HepG2 (cell line): Measurements from ENCODE around the gene SLC2A4. TPM values are rescaled to one million over a fixed set of nuclear protein-coding genes. Genes with fewer than 3 reads are reported as not detected.

Experiments
- ATAC-seq: fragments of 200-7000 bp; cut with Tn5 transposase; 3 replicates; pipeline ENCODE4 v1.9.1; 2020; ENCODE audit warnings: mild to moderate bottlenecking, moderate library complexity
- BruUV-seq: library from RNA; stranded (reverse); fragments of 400-500 nt; replicated peaks from 2 replicates; lab custom pipeline; 2021; lab: Mats Ljungman, UMichigan
- CTCF ChIA-PET: fragments of 300-600 bp; formaldehyde crosslinking; extraction: SDS; loops from one replicate; lab custom pipeline; 2021; ENCODE audit warnings: low total read pairs, inconsistent platforms, low intra/inter-chr PET ratio; lab: Yijun Ruan, JAX
- POLR2A ChIA-PET: fragments of 350-600 bp; sonication (Branson Sonifier 250); formaldehyde crosslinking; loops from one replicate; lab custom pipeline; 2020; ENCODE audit warnings: antibody characterized with exemption, inconsistent platforms; lab: Yijun Ruan, JAX
- DNase-seq: peaks from one replicate; pipeline ENCODE4 v3.0.0-alpha.2; 2015; ENCODE audit warnings: low spot score
- FAIRE-seq: peaks from 3 replicates; lab custom pipeline; 2011; peaks lifted over from hg19 to GRCh38; lab: Jason Lieb, UNC
- H2AFZ ChIP-seq: one replicate; pipeline ENCODE4 v1.6.1; 2011; ENCODE audit warnings: low read length, inconsistent platforms
- H3K27ac ChIP-seq: fragments of 300-600 bp; 3 replicates; pipeline ENCODE4 v1.8.0; 2011; ENCODE audit warnings: mixed run types, mild to moderate bottlenecking, mixed read lengths, low read length, inconsistent platforms; ENCODE audit not compliant: insufficient read depth; ENCODE audit errors: extremely low read length
- H3K27me3 ChIP-seq, 2 experiments: fragments of 200-600 bp in 1 of 2; 2 replicates in 1 of 2; 3 replicates in 1 of 2; pipeline versions ENCODE4 v1.6.0 to v1.8.0; 2011; ENCODE audit warnings: low read length in 2 of 2, mild to moderate bottlenecking in 2 of 2, moderate library complexity in 2 of 2, inconsistent platforms in 1 of 2; ENCODE audit not compliant: insufficient read depth in 2 of 2, control insufficient read depth in 1 of 2
- H3K36me3 ChIP-seq, 2 experiments: fragments of 200-600 bp in 1 of 2; replicated peaks in 1 of 2; 2 replicates in 1 of 2; 3 replicates in 1 of 2; pipeline versions ENCODE4 v1.5.1 to v1.8.0; 2011; ENCODE audit warnings: low read length in 2 of 2, inconsistent platforms in 1 of 2; ENCODE audit not compliant: insufficient read depth in 2 of 2, control insufficient read depth in 1 of 2
- H3K4me1 ChIP-seq: 2 replicates; pipeline ENCODE4 v1.5.1; 2012; ENCODE audit warnings: low read length, inconsistent platforms; ENCODE audit not compliant: insufficient read depth
- H3K4me2 ChIP-seq: 2 replicates; pipeline ENCODE4 v1.6.0; 2011; ENCODE audit warnings: low read depth, low read length, inconsistent platforms
- H3K4me3 ChIP-seq, 3 experiments: fragments of 200-600 bp in 1 of 3; sonication (generic), shearing (Covaris generic) in 1 of 3; replicated peaks in 1 of 3; 2 replicates each; pipeline ENCODE4 v1.5.1; 2011 to 2016; ENCODE audit warnings: low read length in 3 of 3, inconsistent platforms in 2 of 3, low read depth in 2 of 3, mild to moderate bottlenecking in 2 of 3, control low read depth in 1 of 3, mixed read lengths in 1 of 3; ENCODE audit not compliant: insufficient read depth in 1 of 3
- H3K79me2 ChIP-seq: one replicate; pipeline ENCODE4 v1.6.1; 2011; ENCODE audit warnings: low read length, inconsistent platforms; ENCODE audit not compliant: insufficient read depth
- H3K9ac ChIP-seq: 2 replicates; pipeline ENCODE4 v1.6.0; 2011; ENCODE audit warnings: mild to moderate bottlenecking, low read depth, low read length, inconsistent platforms; ENCODE audit not compliant: insufficient read depth
- H3K9me3 ChIP-seq: 2 replicates; pipeline ENCODE4 v1.5.1; 2012; ENCODE audit warnings: mild to moderate bottlenecking, low read length
- H4K20me1 ChIP-seq: 2 replicates; pipeline ENCODE4 v1.6.0; 2011; ENCODE audit warnings: inconsistent platforms, mild to moderate bottlenecking, low read length, moderate library complexity; ENCODE audit not compliant: insufficient read depth
- CREBL2 ChIP-seq: sonication (generic); formaldehyde crosslinking; IDR thresholded peaks from 2 replicates; pipeline ENCODE4 v1.8.1; 2023; ENCODE audit warnings: missing genetic modification reagents, mild to moderate bottlenecking, borderline replicate concordance
- JDP2 ChIP-seq: sonication (generic); formaldehyde crosslinking; IDR thresholded peaks from 2 replicates; pipeline ENCODE4 v1.8.1; 2022; ENCODE audit warnings: missing genetic modification reagents, borderline replicate concordance
- NFIB ChIP-seq: sonication (generic); formaldehyde crosslinking; IDR thresholded peaks from 2 replicates; pipeline ENCODE4 v1.9.0; 2021; ENCODE audit warnings: missing genetic modification reagents, mild to moderate bottlenecking, borderline replicate concordance
- PAX8 ChIP-seq: sonication (generic); formaldehyde crosslinking; IDR thresholded peaks from 2 replicates; pipeline ENCODE4 v1.8.0; 2022; ENCODE audit warnings: mild to moderate bottlenecking, missing genetic modification reagents, borderline replicate concordance
- REXO4 ChIP-seq: sonication (generic); formaldehyde crosslinking; IDR thresholded peaks from 2 replicates; pipeline ENCODE4 v1.8.0; 2022; ENCODE audit warnings: missing genetic modification reagents, mild to moderate bottlenecking, borderline replicate concordance
- STAT5B ChIP-seq: sonication (generic); formaldehyde crosslinking; IDR thresholded peaks from 2 replicates; pipeline ENCODE4 v1.4.0; 2020; ENCODE audit warnings: missing genetic modification reagents
- TGIF2 ChIP-seq: IDR thresholded peaks from 2 replicates; pipeline ENCODE4 v1.6.1; 2016; ENCODE audit warnings: control low read depth, missing compliant biosample characterization
- TOPORS ChIP-seq: sonication (generic); formaldehyde crosslinking; IDR thresholded peaks from 2 replicates; pipeline ENCODE4 v1.8.0; 2023; ENCODE audit warnings: mild to moderate bottlenecking, missing genetic modification reagents
- USF2 ChIP-seq, 2 experiments: sonication (generic) in 1 of 2; formaldehyde crosslinking in 1 of 2; IDR thresholded peaks; 2 replicates each; pipeline versions ENCODE4 v1.5.1 to v1.6.1; 2011 to 2020; ENCODE audit warnings: borderline replicate concordance in 1 of 2, low read depth in 1 of 2, low read length in 1 of 2, mild to moderate bottlenecking in 1 of 2, missing genetic modification reagents in 1 of 2, moderate library complexity in 1 of 2
- ZNF256 ChIP-seq: sonication (generic); formaldehyde crosslinking; conservative IDR thresholded peaks from 2 replicates; pipeline ENCODE4 v1.4.0; 2020; ENCODE audit warnings: missing genetic modification reagents
- ZNF292 ChIP-seq: sonication (generic); formaldehyde crosslinking; IDR thresholded peaks from 2 replicates; pipeline ENCODE4 v1.8.1; 2022; ENCODE audit warnings: mild to moderate bottlenecking, low read depth, missing genetic modification reagents, borderline replicate concordance
- ZNF367 ChIP-seq: sonication (generic); formaldehyde crosslinking; IDR thresholded peaks from 2 replicates; pipeline ENCODE4 v1.4.0; 2020; ENCODE audit warnings: missing genetic modification reagents, borderline replicate concordance
- ZNF562 ChIP-seq: sonication (generic); formaldehyde crosslinking; IDR thresholded peaks from 2 replicates; pipeline ENCODE4 v1.8.0; 2022; ENCODE audit warnings: missing genetic modification reagents, borderline replicate concordance
- ZNF768 ChIP-seq: sonication (generic); formaldehyde crosslinking; IDR thresholded peaks from 2 replicates; pipeline ENCODE4 v1.4.0; 2020; ENCODE audit warnings: missing genetic modification reagents
- WGBS: methylation state at CpG from one replicate; pipeline ENCODE4 v1.1.6; 2017; ENCODE audit warnings: low lambda C conversion rate; 5-methylcytosine and 5-hydroxymethylcytosine counted together
- in situ Hi-C: cut with HindIII; loops from 2 replicates; pipeline ENCODE4 v1.10.0; 2017; ENCODE audit warnings: low pct_unique_long_range_greater_than_20kb; ENCODE audit not compliant: extremely low pct_ligation_motif_present
- intact Hi-C: fragments of 100-400 bp; cut with micrococcal nuclease; formaldehyde crosslinking; loops from one replicate; pipeline ENCODE4 v1.10.0; 2022; ENCODE audit not compliant: unreplicated experiment
- polyA plus RNA-seq, 8 experiments: library from polyadenylated mRNA; depleted of rRNA in 3 of 8; stranded (reverse) in 7 of 8; unstranded in 1 of 8; fragments of >200 nt; fragmentation: Illumina TruSeq in 4 of 8; extraction: Trizol in 4 of 8; gene quantifications; 2 replicates each; pipeline versions ENCODE4 v1.2.1 to v1.2.3, GENCODE V29; 2011 to 2016; ENCODE audit warnings: low read depth in 4 of 8, missing spikeins in 1 of 8, mixed read lengths in 1 of 8; ENCODE audit not compliant: insufficient read depth in 1 of 8
- total RNA-seq, 5 experiments: library from RNA; depleted of rRNA; stranded (reverse); fragments of >200 nt; fragmentation: Illumina TruSeq; extraction: Trizol; gene quantifications; 2 replicates each; pipeline ENCODE4 v1.2.3, GENCODE V29; 2016; ENCODE audit warnings: low read depth in 1 of 5
- TF ChIP-seq, protein P1 (sequence below): sonication (generic); formaldehyde crosslinking; IDR thresholded peaks from 2 replicates; pipeline ENCODE4 v1.4.0; 2020; ENCODE audit warnings: low read depth, mild to moderate bottlenecking, missing genetic modification reagents
- TF ChIP-seq, protein P2 (sequence below): sonication (generic); formaldehyde crosslinking; IDR thresholded peaks from 2 replicates; pipeline ENCODE4 v1.8.0; 2022; ENCODE audit warnings: low read depth, missing genetic modification reagents

The SLC2A4 gene
- total and polyA plus RNA-seq, 2 of the 13 experiments (the other 11 are each of a cell fraction or from before 2014, with no cell fraction given): 4.9 to 5.8 TPM

DNA sequence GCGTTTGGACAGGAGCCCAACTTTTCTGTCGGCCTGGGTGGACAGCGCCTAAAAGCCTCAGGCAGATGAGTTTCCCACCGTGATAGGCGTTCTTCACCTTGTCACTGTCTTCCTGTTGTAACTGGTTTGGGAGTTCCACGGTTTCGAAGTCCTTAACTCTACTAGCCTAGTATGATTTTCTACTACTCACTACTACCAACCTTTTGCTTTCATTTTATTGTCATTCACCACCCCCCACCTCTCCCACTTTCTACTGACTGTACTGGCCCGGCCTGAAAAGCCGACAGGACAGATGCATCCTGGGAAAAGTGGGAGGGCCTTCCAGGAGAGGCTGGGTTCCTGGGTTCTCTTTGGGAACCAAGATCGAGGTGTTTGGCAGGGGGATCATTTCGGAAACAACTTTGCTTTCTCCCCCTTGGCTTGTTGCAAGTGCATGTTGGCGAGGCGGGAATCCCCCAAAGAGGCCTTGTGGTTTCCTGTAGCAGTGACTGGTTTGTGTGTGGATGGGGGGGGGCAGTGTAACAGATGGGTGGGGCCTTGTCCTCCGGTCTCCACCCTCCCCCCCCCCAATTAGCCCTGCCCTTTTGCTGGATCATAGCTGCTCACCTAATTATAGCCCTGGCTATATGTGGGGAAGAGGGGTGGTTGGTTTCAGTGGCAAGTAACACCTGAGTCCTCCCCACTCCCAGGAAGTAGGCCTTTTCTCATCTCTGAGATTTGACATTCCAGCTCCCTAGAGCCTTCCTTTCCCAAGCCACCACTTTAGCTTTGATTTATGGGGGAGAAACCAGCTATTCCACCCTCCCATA lies 27.3 kb downstream of the SLC2A4 start:
- Histone ChIP-seq H3K36me3 (peaks cover 21 to 43% of the 10 kb centered on the region in 2 experiments), H2AFZ (no peak overlapping the region), H3K4me2 (peak overlapping the region; percentile 90), H3K4me3 (peak overlapping the region; percentile 64 to 84 (median 77)), H4K20me1 (peaks cover 48% of the 10 kb centered on the region), H3K79me2 (peaks cover 43% of the 10 kb centered on the region), H3K27ac (peak overlapping the region; percentile 96), H3K9ac (peak overlapping the region; percentile 94), H3K4me1 (peaks cover 55% of the 10 kb centered on the region), H3K27me3 (no peaks in the 10 kb centered on the region), H3K9me3 (no peaks in the 10 kb centered on the region)
- in situ Hi-C loops (no loop called here), intact Hi-C loops (no loop called here)
- WGBS: 0% methylated on average over 9 of the region's 14 CpGs
- ChIA-PET CTCF (no interaction called here), POLR2A (interaction anchor here (0.7 to 3.0 kb wide), 5 partner anchors 21 to 95 kb away, joined by 3 to 17 read pairs (median 3); partner anchors contain the start of genes ACADVL, DLG4, NEURL4 and SLC2A4)
- DNase-seq (peak; percentile 79), FAIRE-seq (peak; percentile 80), ATAC-seq (peak; percentile 40)
- BruUV-seq: TSS peak; percentile 85
- TF ChIP-seq JDP2 (CRISPR knock-in tag) (no peak), ZNF768 (CRISPR knock-in tag) (no peak), ZNF367 (no peak), USF2 (IDR thresholded peaks at IDR 0.05; ENCODE audit: low read depth, low read length) (no peak), USF2 (CRISPR knock-in tag; IDR thresholded peaks at IDR 0.05; ENCODE audit: borderline replicate concordance) (no peak), REXO4 (no peak), TGIF2 (CRISPR knock-in tag) (no peak), CREBL2 (CRISPR knock-in tag) (no peak), TOPORS (CRISPR knock-in tag) (no peak), PAX8 (CRISPR knock-in tag) (no peak), ZNF256 (CRISPR knock-in tag) (no peak), ZNF292 (CRISPR knock-in tag) (no peak), NFIB (CRISPR knock-in tag) (no peak), STAT5B (no peak), ZNF562 (CRISPR knock-in tag) (no peak)
- TF ChIP-seq, protein P1, sequence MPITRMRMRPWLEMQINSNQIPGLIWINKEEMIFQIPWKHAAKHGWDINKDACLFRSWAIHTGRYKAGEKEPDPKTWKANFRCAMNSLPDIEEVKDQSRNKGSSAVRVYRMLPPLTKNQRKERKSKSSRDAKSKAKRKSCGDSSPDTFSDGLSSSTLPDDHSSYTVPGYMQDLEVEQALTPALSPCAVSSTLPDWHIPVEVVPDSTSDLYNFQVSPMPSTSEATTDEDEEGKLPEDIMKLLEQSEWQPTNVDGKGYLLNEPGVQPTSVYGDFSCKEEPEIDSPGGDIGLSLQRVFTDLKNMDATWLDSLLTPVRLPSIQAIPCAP (CRISPR knock-in tag): no peak
- TF ChIP-seq, protein P2, sequence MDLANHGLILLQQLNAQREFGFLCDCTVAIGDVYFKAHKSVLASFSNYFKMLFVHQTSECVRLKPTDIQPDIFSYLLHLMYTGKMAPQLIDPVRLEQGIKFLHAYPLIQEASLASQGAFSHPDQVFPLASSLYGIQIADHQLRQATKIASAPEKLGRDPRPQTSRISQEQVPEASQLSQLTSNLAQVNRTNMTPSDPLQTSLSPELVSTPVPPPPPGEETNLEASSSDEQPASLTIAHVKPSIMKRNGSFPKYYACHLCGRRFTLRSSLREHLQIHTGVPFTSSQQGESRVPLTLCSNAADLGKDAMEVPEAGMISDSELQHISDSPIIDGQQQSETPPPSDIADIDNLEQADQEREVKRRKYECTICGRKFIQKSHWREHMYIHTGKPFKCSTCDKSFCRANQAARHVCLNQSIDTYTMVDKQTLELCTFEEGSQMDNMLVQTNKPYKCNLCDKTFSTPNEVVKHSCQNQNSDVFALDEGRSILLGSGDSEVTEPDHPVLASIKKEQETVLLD: no peak
